GM23338 (cell line): ENCODE measurements around the gene SGO2. TPM values are rescaled to one million over a fixed set of nuclear protein-coding genes. Genes with fewer than 3 reads are reported as not detected.
"Not testable (repeated sequence)": the region's sequence is repeated elsewhere in the genome, so short reads cannot be mapped to it uniquely, and the experiment has no call there.

ENCODE experiments used
- ATAC-seq: fragments of 200-7000 bp; cut with Tn5 transposase; 3 replicates; pipeline ENCODE4 v1.9.1; 2020
- DNase-seq: peaks from one replicate; pipeline ENCODE4 v3.0.0-alpha.2; 2015; ENCODE audit warnings: low spot score
- H2AFZ ChIP-seq: fragments of 200-600 bp; sonication (generic); 2 replicates; pipeline ENCODE4 v1.8.0; 2016; ENCODE audit warnings: antibody characterized with exemption, mild to moderate bottlenecking, moderate library complexity
- H3F3A ChIP-seq: fragments of 200-600 bp; sonication (generic); replicated peaks from 2 replicates; pipeline ENCODE4 v1.8.0; 2017; ENCODE audit warnings: antibody characterized with exemption, mixed run types, low read depth
- H3K27ac ChIP-seq: fragments of 200-600 bp; sonication (generic); 2 replicates; pipeline ENCODE4 v1.6.1; 2016; ENCODE audit warnings: low read depth
- H3K27me3 ChIP-seq: fragments of 200-600 bp; sonication (generic); 2 replicates; pipeline ENCODE4 v1.8.0; 2016; ENCODE audit warnings: mild to moderate bottlenecking, mixed run types, moderate library complexity; ENCODE audit not compliant: insufficient read depth
- H3K36me3 ChIP-seq: fragments of 200-600 bp; sonication (generic); 2 replicates; pipeline ENCODE4 v1.8.0; 2016; ENCODE audit warnings: mild to moderate bottlenecking; ENCODE audit not compliant: insufficient read depth
- H3K4me1 ChIP-seq: fragments of 200-600 bp; sonication (generic); 2 replicates; pipeline ENCODE4 v1.8.0; 2016; ENCODE audit warnings: mild to moderate bottlenecking, moderate library complexity; ENCODE audit not compliant: insufficient read depth
- H3K4me2 ChIP-seq: fragments of 200-600 bp; sonication (generic); 2 replicates; pipeline ENCODE4 v1.7.1; 2017; ENCODE audit warnings: mixed run types
- H3K4me3 ChIP-seq: fragments of 200-600 bp; sonication (generic); 2 replicates; pipeline ENCODE4 v1.6.1; 2016; ENCODE audit warnings: mixed run types
- H3K79me2 ChIP-seq: fragments of 200-600 bp; sonication (generic); replicated peaks from 2 replicates; pipeline ENCODE4 v1.8.0; 2017; ENCODE audit warnings: mild to moderate bottlenecking; ENCODE audit not compliant: insufficient read depth
- H3K9me2 ChIP-seq: fragments of 200-600 bp; sonication (generic); 2 replicates; pipeline ENCODE4 v1.8.0; 2017; ENCODE audit not compliant: insufficient read depth
- H4K20me1 ChIP-seq: fragments of 200-600 bp; sonication (generic); replicated peaks from 2 replicates; pipeline ENCODE4 v1.8.0; 2017; ENCODE audit warnings: mild to moderate bottlenecking; ENCODE audit not compliant: insufficient read depth
- H3K27ac Mint-ChIP-seq: 2 replicates; pipeline ENCODE4 v1.8.0; 2020; ENCODE audit warnings: inconsistent platforms, mild to moderate bottlenecking, moderate library complexity, mixed read lengths
- H3K27me3 Mint-ChIP-seq: 3 replicates; pipeline ENCODE4 v1.8.0; 2022; ENCODE audit warnings: low read depth, mild to moderate bottlenecking, moderate library complexity, mixed read lengths, inconsistent platforms; ENCODE audit not compliant: insufficient read depth, poor library complexity
- H3K36me3 Mint-ChIP-seq: 3 replicates; pipeline ENCODE4 v1.8.0; 2021; ENCODE audit warnings: low read depth, mild to moderate bottlenecking, inconsistent platforms, moderate library complexity, mixed read lengths
- H3K4me1 Mint-ChIP-seq: 3 replicates; pipeline ENCODE4 v1.8.0; 2020; ENCODE audit warnings: mild to moderate bottlenecking, inconsistent platforms, mixed read lengths
- H3K4me3 Mint-ChIP-seq: 3 replicates; pipeline ENCODE4 v1.8.0; 2021; ENCODE audit warnings: moderate library complexity, mild to moderate bottlenecking, inconsistent platforms, mixed read lengths
- H3K9me3 Mint-ChIP-seq: 3 replicates; pipeline ENCODE4 v1.8.0; 2020; ENCODE audit warnings: moderate library complexity, mild to moderate bottlenecking, inconsistent platforms, mixed read lengths
- CREB1 ChIP-seq: fragments of 250-450 bp; sonication (Bioruptor Pico); IDR thresholded peaks from 2 replicates; pipeline ENCODE4 v1.5.0; 2020; ENCODE audit warnings: low read depth, mild to moderate bottlenecking, moderate library complexity
- EZH2 ChIP-seq: fragments of 200-600 bp; sonication (generic); IDR thresholded peaks from one replicate; pipeline ENCODE4 v1.8.0; 2017; ENCODE audit warnings: antibody characterized with exemption, mild to moderate bottlenecking, low read depth; ENCODE audit not compliant: unreplicated experiment
- EZH2phosphoT487 ChIP-seq: fragments of 200-600 bp; sonication (generic); IDR thresholded peaks from one replicate; pipeline ENCODE4 v1.8.1; 2018; ENCODE audit warnings: antibody characterized with exemption; ENCODE audit not compliant: unreplicated experiment
- JUNB ChIP-seq: IDR thresholded peaks from one replicate; pipeline ENCODE4 v1.6.1; 2016; ENCODE audit warnings: antibody characterized with exemption; ENCODE audit not compliant: unreplicated experiment
- POLR2AphosphoS5 ChIP-seq: IDR thresholded peaks from 2 replicates; pipeline ENCODE4 v1.6.1; 2016; ENCODE audit warnings: antibody characterized with exemption, low read depth
- STAT1 ChIP-seq: IDR thresholded peaks from one replicate; pipeline ENCODE4 v1.6.1; 2016; ENCODE audit warnings: antibody characterized with exemption; ENCODE audit not compliant: unreplicated experiment
- ZNF331 ChIP-seq: fragments of 250-450 bp; sonication (Bioruptor Pico); IDR thresholded peaks from 2 replicates; pipeline ENCODE4 v1.5.0; 2020; ENCODE audit warnings: low read depth, mild to moderate bottlenecking, moderate library complexity
- polyA plus RNA-seq: library from polyadenylated mRNA; unstranded; fragments of >200 nt; fragmentation: Nextera tagmentation; extraction: Ambion mirVana; gene quantifications from 2 replicates; pipeline ENCODE4 v1.2.1, GENCODE V29; 2016
- total RNA-seq: library from RNA; depleted of rRNA; stranded (reverse); fragments of >200 nt; shearing (Covaris generic); gene quantifications from 2 replicates; pipeline ENCODE4 v1.2.3, GENCODE V29; 2014
- TF ChIP-seq, protein P1 (sequence below): IDR thresholded peaks from one replicate; pipeline ENCODE4 v1.6.1; 2018; ENCODE audit warnings: antibody characterized with exemption; ENCODE audit not compliant: unreplicated experiment
- TF ChIP-seq, protein P2 (sequence below), 2 experiments: fragments of 200-600 bp in 1 of 2; sonication (generic) in 1 of 2; conservative IDR thresholded peaks; 2 replicates each; pipeline versions ENCODE4 v1.5.1 to v1.6.1; 2016 to 2017; ENCODE audit warnings: antibody characterized with exemption in 2 of 2, low read depth in 2 of 2, mild to moderate bottlenecking in 2 of 2, moderate library complexity in 1 of 2
- TF ChIP-seq, protein P3 (sequence below): IDR thresholded peaks from 2 replicates; pipeline ENCODE4 v1.6.1; 2016; ENCODE audit warnings: antibody characterized with exemption

The SGO2 gene
- total and polyA plus RNA-seq, 2 experiments from 2014 or later: 32.6 to 47.7 TPM

DNA sequence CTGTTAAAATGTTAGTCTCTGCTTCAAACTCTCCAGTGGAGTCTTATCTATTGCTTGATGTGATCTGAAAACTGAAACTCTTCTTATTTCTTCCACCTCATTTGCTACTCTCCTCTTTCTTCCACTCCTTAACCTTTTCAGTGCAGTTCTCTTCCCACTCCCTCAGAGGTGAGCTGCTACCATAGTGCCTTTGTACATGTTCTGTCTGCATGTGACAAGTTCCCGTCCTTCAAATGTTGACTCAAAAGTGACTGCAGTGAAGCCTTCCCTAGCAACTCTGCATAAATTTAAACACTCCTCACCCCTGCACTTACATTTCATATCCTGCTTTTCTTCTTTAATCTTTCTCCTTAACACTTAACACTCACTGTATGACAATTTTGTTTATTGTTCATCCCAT is 12.1 kb downstream of the SGO2 start (continued):
- TF ChIP-seq, protein P1, sequence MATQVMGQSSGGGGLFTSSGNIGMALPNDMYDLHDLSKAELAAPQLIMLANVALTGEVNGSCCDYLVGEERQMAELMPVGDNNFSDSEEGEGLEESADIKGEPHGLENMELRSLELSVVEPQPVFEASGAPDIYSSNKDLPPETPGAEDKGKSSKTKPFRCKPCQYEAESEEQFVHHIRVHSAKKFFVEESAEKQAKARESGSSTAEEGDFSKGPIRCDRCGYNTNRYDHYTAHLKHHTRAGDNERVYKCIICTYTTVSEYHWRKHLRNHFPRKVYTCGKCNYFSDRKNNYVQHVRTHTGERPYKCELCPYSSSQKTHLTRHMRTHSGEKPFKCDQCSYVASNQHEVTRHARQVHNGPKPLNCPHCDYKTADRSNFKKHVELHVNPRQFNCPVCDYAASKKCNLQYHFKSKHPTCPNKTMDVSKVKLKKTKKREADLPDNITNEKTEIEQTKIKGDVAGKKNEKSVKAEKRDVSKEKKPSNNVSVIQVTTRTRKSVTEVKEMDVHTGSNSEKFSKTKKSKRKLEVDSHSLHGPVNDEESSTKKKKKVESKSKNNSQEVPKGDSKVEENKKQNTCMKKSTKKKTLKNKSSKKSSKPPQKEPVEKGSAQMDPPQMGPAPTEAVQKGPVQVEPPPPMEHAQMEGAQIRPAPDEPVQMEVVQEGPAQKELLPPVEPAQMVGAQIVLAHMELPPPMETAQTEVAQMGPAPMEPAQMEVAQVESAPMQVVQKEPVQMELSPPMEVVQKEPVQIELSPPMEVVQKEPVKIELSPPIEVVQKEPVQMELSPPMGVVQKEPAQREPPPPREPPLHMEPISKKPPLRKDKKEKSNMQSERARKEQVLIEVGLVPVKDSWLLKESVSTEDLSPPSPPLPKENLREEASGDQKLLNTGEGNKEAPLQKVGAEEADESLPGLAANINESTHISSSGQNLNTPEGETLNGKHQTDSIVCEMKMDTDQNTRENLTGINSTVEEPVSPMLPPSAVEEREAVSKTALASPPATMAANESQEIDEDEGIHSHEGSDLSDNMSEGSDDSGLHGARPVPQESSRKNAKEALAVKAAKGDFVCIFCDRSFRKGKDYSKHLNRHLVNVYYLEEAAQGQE: no peak
- TF ChIP-seq JUNB: no peak
- TF ChIP-seq, protein P2, sequence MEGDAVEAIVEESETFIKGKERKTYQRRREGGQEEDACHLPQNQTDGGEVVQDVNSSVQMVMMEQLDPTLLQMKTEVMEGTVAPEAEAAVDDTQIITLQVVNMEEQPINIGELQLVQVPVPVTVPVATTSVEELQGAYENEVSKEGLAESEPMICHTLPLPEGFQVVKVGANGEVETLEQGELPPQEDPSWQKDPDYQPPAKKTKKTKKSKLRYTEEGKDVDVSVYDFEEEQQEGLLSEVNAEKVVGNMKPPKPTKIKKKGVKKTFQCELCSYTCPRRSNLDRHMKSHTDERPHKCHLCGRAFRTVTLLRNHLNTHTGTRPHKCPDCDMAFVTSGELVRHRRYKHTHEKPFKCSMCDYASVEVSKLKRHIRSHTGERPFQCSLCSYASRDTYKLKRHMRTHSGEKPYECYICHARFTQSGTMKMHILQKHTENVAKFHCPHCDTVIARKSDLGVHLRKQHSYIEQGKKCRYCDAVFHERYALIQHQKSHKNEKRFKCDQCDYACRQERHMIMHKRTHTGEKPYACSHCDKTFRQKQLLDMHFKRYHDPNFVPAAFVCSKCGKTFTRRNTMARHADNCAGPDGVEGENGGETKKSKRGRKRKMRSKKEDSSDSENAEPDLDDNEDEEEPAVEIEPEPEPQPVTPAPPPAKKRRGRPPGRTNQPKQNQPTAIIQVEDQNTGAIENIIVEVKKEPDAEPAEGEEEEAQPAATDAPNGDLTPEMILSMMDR (conservative IDR thresholded peaks at IDR 0.05; ENCODE audit: low read depth in 2 of 2): no peak
- no peak for TF ChIP-seq CREB1 (CRISPR knock-in tag)
- no peak for TF ChIP-seq POLR2AphosphoS5

DNA sequence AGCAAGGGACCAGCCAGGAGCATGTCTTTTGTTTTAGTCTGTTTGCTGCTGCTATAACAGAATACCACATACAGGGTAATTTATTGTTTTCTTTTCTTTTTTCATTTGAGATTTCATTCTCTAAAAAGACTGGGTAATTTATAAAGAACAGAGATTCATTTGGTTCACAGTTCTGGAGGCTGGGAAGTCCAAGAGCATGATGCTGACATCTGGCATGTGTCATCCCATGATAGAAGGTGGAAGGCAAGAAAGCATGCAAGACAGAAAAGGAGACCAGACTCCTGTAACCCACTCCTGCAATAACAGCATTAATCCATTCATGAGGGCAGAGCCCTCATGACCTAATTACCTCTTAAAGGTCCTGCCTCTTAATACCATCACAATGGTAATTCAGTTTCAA is 14.8 kb downstream of the SGO2 start:
- Histone ChIP-seq H3K4me3 (no peak overlapping the region), H3K36me3 (peaks cover 18% of the 10 kb centered on the region), H3K4me1 (no peaks in the 10 kb centered on the region), H3K79me2 (no peaks in the 10 kb centered on the region), H3F3A (no peaks in the 10 kb centered on the region), H3K27ac (no peak overlapping the region), H3K27me3 (no peaks in the 10 kb centered on the region), H4K20me1 (0 out of 2 replicates have a peak, but pooled peaks cover 2% of the 10 kb centered on the region), H2AFZ (no peak overlapping the region), H3K4me2 (no peak overlapping the region), H3K9me2 (no peaks in the 10 kb centered on the region)
- DNase-seq (no peak), ATAC-seq (no peak)
- Mint-ChIP-seq H3K9me3 (no peaks in the 10 kb centered on the region), H3K36me3 (peaks cover 62% of the 10 kb centered on the region), H3K27me3 (no peaks in the 10 kb centered on the region), H3K27ac (no peak overlapping the region), H3K4me1 (no peaks in the 10 kb centered on the region), H3K4me3 (no peak overlapping the region)
- TF ChIP-seq, protein P1: no peak
- no peak for TF ChIP-seq POLR2AphosphoS5
- no peak for TF ChIP-seq CREB1 (CRISPR knock-in tag)
- TF ChIP-seq, protein P3, sequence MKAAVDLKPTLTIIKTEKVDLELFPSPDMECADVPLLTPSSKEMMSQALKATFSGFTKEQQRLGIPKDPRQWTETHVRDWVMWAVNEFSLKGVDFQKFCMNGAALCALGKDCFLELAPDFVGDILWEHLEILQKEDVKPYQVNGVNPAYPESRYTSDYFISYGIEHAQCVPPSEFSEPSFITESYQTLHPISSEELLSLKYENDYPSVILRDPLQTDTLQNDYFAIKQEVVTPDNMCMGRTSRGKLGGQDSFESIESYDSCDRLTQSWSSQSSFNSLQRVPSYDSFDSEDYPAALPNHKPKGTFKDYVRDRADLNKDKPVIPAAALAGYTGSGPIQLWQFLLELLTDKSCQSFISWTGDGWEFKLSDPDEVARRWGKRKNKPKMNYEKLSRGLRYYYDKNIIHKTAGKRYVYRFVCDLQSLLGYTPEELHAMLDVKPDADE: no peak
- TF ChIP-seq EZH2phosphoT487: no peak
- no peak for TF ChIP-seq STAT1
- TF ChIP-seq ZNF331 (CRISPR knock-in tag): no peak
- no peak for TF ChIP-seq EZH2
- no peak for TF ChIP-seq JUNB

DNA sequence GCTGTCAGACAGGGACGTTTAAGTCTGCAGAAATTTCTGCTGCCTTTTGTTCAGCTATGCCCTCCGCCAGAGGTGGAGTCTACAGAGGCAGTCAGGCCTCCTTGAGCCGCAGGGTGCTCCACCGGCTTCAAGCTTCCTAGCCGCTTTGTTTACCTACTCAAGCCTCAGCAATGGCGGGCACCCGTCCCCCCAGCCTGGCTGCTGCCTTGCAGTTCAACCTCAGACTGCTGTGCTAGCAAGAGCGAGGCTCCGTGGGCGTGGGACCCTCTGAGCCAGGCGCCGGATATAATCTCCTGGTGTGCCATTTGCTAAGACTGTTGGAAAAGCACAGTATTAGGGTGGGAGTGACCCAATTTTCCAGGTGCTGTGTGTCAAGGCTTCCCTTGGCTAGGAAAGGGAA is 40.6 kb downstream of the SGO2 start:
- H3K9me2 ChIP-seq, H3K4me3 Mint-ChIP-seq: not testable (repeated sequence)
- peaks cover 37% of the 10 kb centered on the region for H3K36me3 Mint-ChIP-seq

More for the DNA sequence above, 40.6 kb downstream of the SGO2 start:
- H3K4me1 ChIP-seq, H4K20me1 ChIP-seq, H3K27ac ChIP-seq, H3K4me1 Mint-ChIP-seq, H3K4me2 ChIP-seq, H3K79me2 ChIP-seq, H3K27me3 ChIP-seq, H3K4me3 ChIP-seq, ATAC-seq, H3K27me3 Mint-ChIP-seq, H3F3A ChIP-seq, H3K36me3 ChIP-seq, H3K27ac Mint-ChIP-seq, H2AFZ ChIP-seq, DNase-seq: not testable (repeated sequence)
- peaks cover 28% of the 10 kb centered on the region for H3K9me3 Mint-ChIP-seq
